Measurements from ENCODE around the gene ZEB2. TPM values are rescaled to one million over a fixed set of nuclear protein-coding genes. Genes with fewer than 3 reads are reported as not detected.

The ZEB2 gene
- total and polyA plus RNA-seq, 2 donors (not counting 3 experiments of a cell fraction or from before 2014, with no cell fraction given): 17.9 to 49.6 TPM

GRCh38 chr2:144432921-144433320 lies 87.0 kb downstream of the ZEB2 start:
- Histone ChIP-seq H3K4me1 (ENCODE audit: control insufficient read depth, extremely low read depth, insufficient read depth, low read length) (peaks cover 3% of the 10 kb centered on the region), H3K9ac (replicated peaks; ENCODE audit: extremely low read depth, insufficient read depth, low read length) (no peak overlapping the region), H4K20me1 (replicated peaks; ENCODE audit: control insufficient read depth, extremely low read depth, insufficient read depth, low read length) (no peaks in the 10 kb centered on the region), H3K27ac (ENCODE audit: insufficient read depth, low read depth, low read length) (no peak overlapping the region), H3K4me2 (ENCODE audit: insufficient read depth, low read length) (no peak overlapping the region), H2AFZ (ENCODE audit: low read depth, low read length) (no peak overlapping the region), H3K9me1 (replicated peaks; ENCODE audit: control insufficient read depth, extremely low read depth, insufficient read depth, low read length) (no peaks in the 10 kb centered on the region), H3K9me3 (replicated peaks; ENCODE audit: control insufficient read depth, insufficient read depth, low read length) (no peaks in the 10 kb centered on the region), H3K79me2 (ENCODE audit: control insufficient read depth, insufficient read depth, low read length) (peaks cover 17% of the 10 kb centered on the region), H3K36me3 (ENCODE audit: control insufficient read depth in 2 of 2, extremely low read depth in 1 of 2, insufficient read depth in 2 of 2, low read length in 2 of 2) (peaks cover 3 to 5% of the 10 kb centered on the region in 2 experiments), H3K27me3 (ENCODE audit: control insufficient read depth in 2 of 2, insufficient read depth in 2 of 2, low read length in 2 of 2) (no peaks in the 10 kb centered on the region), H3K4me3 (replicated peaks in 1 of 3; ENCODE audit: insufficient read depth in 1 of 3, low read depth in 1 of 3, low read length in 3 of 3) (no peak overlapping the region)
- ChIA-PET POLR2A (no interaction called here), CTCF (interaction anchor here (1.0 to 3.1 kb wide), 2 partner anchors 10 to 11 kb away, joined by 3 to 12 read pairs; no protein-coding TSS in a partner anchor)
- DNase-seq (ENCODE audit: low read depth, low spot score): no peak
- intact Hi-C loops (cut with micrococcal nuclease) (no loop called here), dilution Hi-C loops (cut with MboI; ENCODE audit: extremely low pct_ligation_motif_present, low sequenced_read_pairs) (no loop called here)
- TF ChIP-seq FOS (IDR thresholded peaks at IDR 0.05; ENCODE audit: borderline replicate concordance, insufficient read depth, low read length) (no peak), POLR2AphosphoS5 (IDR thresholded peaks at IDR 0.05; ENCODE audit: insufficient read depth, low read depth, low read length) (no peak), EZH2 (IDR thresholded peaks at IDR 0.05; ENCODE audit: borderline replicate concordance, low read depth, low read length, severe bottlenecking) (no peak), POLR2A (IDR thresholded peaks at IDR 0.05; ENCODE audit: low read depth, low read length) (no peak), MAX (IDR thresholded peaks at IDR 0.05; ENCODE audit: insufficient read depth, insufficient read length) (no peak), JUN (IDR thresholded peaks at IDR 0.05; ENCODE audit: borderline replicate concordance, insufficient read depth, insufficient read length, low read depth) (no peak), MYC (IDR thresholded peaks at IDR 0.05; ENCODE audit: low read depth, low read length) (no peak), CTCF (IDR thresholded peaks at IDR 0.05; ENCODE audit: extremely low read depth in 1 of 2, insufficient read depth in 1 of 2, low read depth in 1 of 2, low read length in 2 of 2) (no peak), GATA2 (IDR thresholded peaks at IDR 0.05; ENCODE audit: insufficient read depth, insufficient read length, low read depth, low read length) (no peak)
- BruUV-seq (replicated peaks): no TSS peak
- no peak for FAIRE-seq

Data from endothelial cell of umbilical vein (primary cell).